Karpas-422 (cell line): ENCODE results near the gene JAZF1. TPM values are rescaled to one million over a fixed set of nuclear protein-coding genes. Genes with fewer than 3 reads are reported as not detected.

Source experiments
- DNase-seq: peaks from one replicate; pipeline ENCODE4 v3.0.0-alpha.2; 2015
- H2AFZ ChIP-seq: fragments of 200-600 bp; sonication (generic); 2 replicates; pipeline ENCODE4 v1.6.1; 2014; ENCODE audit warnings: antibody characterized with exemption, low read length, mixed read lengths
- H3K27ac ChIP-seq: fragments of 200-600 bp; sonication (generic); 2 replicates; pipeline ENCODE4 v1.5.1; 2014; ENCODE audit warnings: mild to moderate bottlenecking, low read length, moderate library complexity
- H3K27me3 ChIP-seq: fragments of 200-600 bp; sonication (generic); 2 replicates; pipeline ENCODE4 v1.6.1; 2014; ENCODE audit warnings: low read length, mixed read lengths
- H3K36me3 ChIP-seq: fragments of 200-600 bp; sonication (generic); 2 replicates; pipeline ENCODE4 v1.6.1; 2014; ENCODE audit warnings: low read length, mixed read lengths; ENCODE audit not compliant: insufficient read depth
- H3K4me1 ChIP-seq: fragments of 200-600 bp; sonication (generic); 2 replicates; pipeline ENCODE4 v1.6.1; 2014; ENCODE audit warnings: mild to moderate bottlenecking, low read length, mixed read lengths
- H3K4me2 ChIP-seq: fragments of 200-600 bp; sonication (generic); 2 replicates; pipeline ENCODE4 v1.6.1; 2014; ENCODE audit warnings: low read length, low read depth, mild to moderate bottlenecking; ENCODE audit not compliant: poor library complexity, severe bottlenecking
- H3K4me3 ChIP-seq: fragments of 200-600 bp; sonication (generic); 2 replicates; pipeline ENCODE4 v1.5.1; 2014; ENCODE audit warnings: mild to moderate bottlenecking, antibody characterized with exemption, low read length, mixed read lengths
- H3K79me2 ChIP-seq: fragments of 200-600 bp; sonication (generic); 2 replicates; pipeline ENCODE4 v1.6.1; 2014; ENCODE audit warnings: mild to moderate bottlenecking, low read length, mixed read lengths
- H3K9ac ChIP-seq: fragments of 200-600 bp; sonication (generic); 2 replicates; pipeline ENCODE4 v1.6.0; 2014; ENCODE audit warnings: low read length
- H3K9me2 ChIP-seq: fragments of 200-600 bp; sonication (generic), shearing (Covaris generic); replicated peaks from 2 replicates; pipeline ENCODE4 v1.6.0; 2014; ENCODE audit warnings: mild to moderate bottlenecking, low read length, moderate library complexity; ENCODE audit not compliant: insufficient read depth
- H3K9me3 ChIP-seq: fragments of 300-700, 200-600 bp; sonication (generic); 2 replicates; pipeline ENCODE4 v1.6.1; 2014; ENCODE audit warnings: low read length, mixed read lengths
- H4K20me1 ChIP-seq: fragments of 200-600 bp; sonication (generic); 2 replicates; pipeline ENCODE4 v1.6.1; 2014; ENCODE audit warnings: mild to moderate bottlenecking, antibody characterized with exemption, low read length, low read depth; ENCODE audit not compliant: insufficient read depth
- total RNA-seq: library from RNA; depleted of rRNA; stranded (reverse); fragments of >200 nt; shearing (Covaris generic); gene quantifications from 2 replicates; pipeline ENCODE4 v1.2.3, GENCODE V29; 2014; ENCODE audit warnings: low replicate concordance

JAZF1 gene
- total RNA-seq, 1 experiment from 2014 or later = 4.2 TPM

- H4K20me1 ChIP-seq = no peaks in the 10 kb centered on the region
- no peak for DNase-seq
Measured at GRCh38 chr7:27992755-27993493, 187.7 kb downstream of the JAZF1 start.

GRCh38 chr7:27992097-27992496, 188.5 kb downstream of the JAZF1 start:
- Histone ChIP-seq H2AFZ (no peak overlapping the region), H3K9me3 (no peaks in the 10 kb centered on the region), H3K27me3 (no peaks in the 10 kb centered on the region), H3K9ac (no peak overlapping the region), H3K9me2 (no peaks in the 10 kb centered on the region), H3K4me2 (no peak overlapping the region), H4K20me1 (no peaks in the 10 kb centered on the region), H3K4me3 (no peak overlapping the region), H3K79me2 (no peaks in the 10 kb centered on the region), H3K4me1 (no peaks in the 10 kb centered on the region), H3K36me3 (no peaks in the 10 kb centered on the region), H3K27ac (no peak overlapping the region)
- DNase-seq = no peak

More at GRCh38 chr7:27992755-27993493, 187.7 kb downstream of the JAZF1 start:
- Histone ChIP-seq H3K36me3 (no peaks in the 10 kb centered on the region), H3K79me2 (no peaks in the 10 kb centered on the region), H3K27ac (no peak overlapping the region), H3K9me3 (no peaks in the 10 kb centered on the region), H2AFZ (no peak overlapping the region), H3K9ac (no peak overlapping the region), H3K4me1 (no peaks in the 10 kb centered on the region), H3K4me2 (no peak overlapping the region), H3K9me2 (no peaks in the 10 kb centered on the region), H3K4me3 (no peak overlapping the region), H3K27me3 (no peaks in the 10 kb centered on the region)

GRCh38 chr7:27991006-27991528, 189.5 kb downstream of the JAZF1 start:
- Histone ChIP-seq H3K4me1 (no peaks in the 10 kb centered on the region), H3K4me3 (no peak overlapping the region), H3K9me2 (no peaks in the 10 kb centered on the region), H2AFZ (no peak overlapping the region), H3K36me3 (no peaks in the 10 kb centered on the region), H3K9me3 (no peaks in the 10 kb centered on the region), H3K79me2 (no peaks in the 10 kb centered on the region), H3K4me2 (no peak overlapping the region), H3K9ac (no peak overlapping the region), H3K27ac (no peak overlapping the region), H4K20me1 (no peaks in the 10 kb centered on the region), H3K27me3 (no peaks in the 10 kb centered on the region)
- DNase-seq = no peak

GRCh38 chr7:27976531-27976930, 204.1 kb downstream of the JAZF1 start:
- Histone ChIP-seq H3K9me3 (no peaks in the 10 kb centered on the region), H2AFZ (no peak overlapping the region), H3K9ac (no peak overlapping the region), H3K4me3 (no peak overlapping the region), H3K9me2 (no peaks in the 10 kb centered on the region), H3K27me3 (no peaks in the 10 kb centered on the region), H3K36me3 (no peaks in the 10 kb centered on the region), H3K4me2 (no peak overlapping the region), H3K27ac (no peak overlapping the region), H3K79me2 (no peaks in the 10 kb centered on the region), H3K4me1 (no peaks in the 10 kb centered on the region), H4K20me1 (no peaks in the 10 kb centered on the region)
- DNase-seq = no peak

GRCh38 chr7:27973625-27974024, 207.0 kb downstream of the JAZF1 start:
- Histone ChIP-seq H3K9ac (no peak overlapping the region), H3K4me2 (no peak overlapping the region), H3K27me3 (0 out of 2 replicates have a peak, but pooled peaks cover 2% of the 10 kb centered on the region), H3K4me1 (no peaks in the 10 kb centered on the region), H3K4me3 (no peak overlapping the region), H3K27ac (no peak overlapping the region), H3K9me2 (no peaks in the 10 kb centered on the region), H3K79me2 (no peaks in the 10 kb centered on the region), H2AFZ (no peak overlapping the region), H3K9me3 (no peaks in the 10 kb centered on the region), H3K36me3 (no peaks in the 10 kb centered on the region), H4K20me1 (no peaks in the 10 kb centered on the region)
- peak; percentile 27 for DNase-seq

GRCh38 chr7:27972276-27972675, 208.3 kb downstream of the JAZF1 start:
- Histone ChIP-seq H3K4me3 (no peak overlapping the region), H3K9ac (no peak overlapping the region), H2AFZ (no peak overlapping the region), H3K4me2 (no peak overlapping the region), H3K79me2 (no peaks in the 10 kb centered on the region), H3K27me3 (0 out of 2 replicates have a peak, but pooled peaks cover 2% of the 10 kb centered on the region), H3K36me3 (no peaks in the 10 kb centered on the region), H3K4me1 (peaks cover 7% of the 10 kb centered on the region), H3K27ac (no peak overlapping the region), H4K20me1 (no peaks in the 10 kb centered on the region), H3K9me2 (no peaks in the 10 kb centered on the region), H3K9me3 (no peaks in the 10 kb centered on the region)
- peak; percentile 27 for DNase-seq

GRCh38 chr7:27971171-27971812, 209.3 kb downstream of the JAZF1 start:
- no peak overlapping the region for H3K9ac ChIP-seq
- peaks cover 17% of the 10 kb centered on the region for H3K4me1 ChIP-seq
- no peak overlapping the region for H2AFZ ChIP-seq
- H3K4me3 ChIP-seq = no peak overlapping the region
- no peaks in the 10 kb centered on the region for H4K20me1 ChIP-seq
- no peak overlapping the region for H3K27ac ChIP-seq
- 0 out of 2 replicates have a peak, but pooled peaks cover 2% of the 10 kb centered on the region for H3K27me3 ChIP-seq
- H3K36me3 ChIP-seq = no peaks in the 10 kb centered on the region
- no peaks in the 10 kb centered on the region for H3K9me3 ChIP-seq
- H3K4me2 ChIP-seq = no peak overlapping the region
- H3K9me2 ChIP-seq = no peaks in the 10 kb centered on the region
- H3K79me2 ChIP-seq = no peaks in the 10 kb centered on the region
- peak; percentile 25 for DNase-seq

GRCh38 chr7:27970350-27970749, 210.2 kb downstream of the JAZF1 start:
- 0 out of 2 replicates have a peak, but pooled peaks cover 2% of the 10 kb centered on the region for H3K27me3 ChIP-seq
- peak; percentile 20 for DNase-seq
- peaks cover 26% of the 10 kb centered on the region for H3K4me1 ChIP-seq
- no peak overlapping the region for H3K4me3 ChIP-seq
- H2AFZ ChIP-seq = no peak overlapping the region
- H3K9me2 ChIP-seq = no peaks in the 10 kb centered on the region
- no peak overlapping the region for H3K9ac ChIP-seq
- no peaks in the 10 kb centered on the region for H3K79me2 ChIP-seq
- H3K27ac ChIP-seq = no peak overlapping the region
- H3K9me3 ChIP-seq = no peaks in the 10 kb centered on the region
- H4K20me1 ChIP-seq = no peaks in the 10 kb centered on the region
- H3K36me3 ChIP-seq = no peaks in the 10 kb centered on the region
- no peak overlapping the region for H3K4me2 ChIP-seq
